CD8-positive, alpha-beta memory T cell (primary cell): ENCODE data around the gene COL13A1. TPM values are rescaled to one million over a fixed set of nuclear protein-coding genes. Genes with fewer than 3 reads are reported as not detected.

Experiments
- CTCF ChIA-PET: fragments of 350-600 bp; sonication (Branson Sonifier 250); formaldehyde crosslinking; loops from one replicate; lab custom pipeline; 2021; ENCODE audit warnings: antibody characterized with exemption; lab: Charles Lee
- POLR2A ChIA-PET: fragments of 350-600 bp; sonication (Branson Sonifier 250); formaldehyde crosslinking; loops from one replicate; lab custom pipeline; 2021; ENCODE audit warnings: antibody characterized with exemption; lab: Charles Lee
- DNase-seq, 5 donors: peaks; one replicate each; pipeline versions ENCODE4 v3.0.0 to v3.0.0-alpha.2; 2020 to 2022; ENCODE audit warnings: mixed read lengths in 1 of 5
- H3K27ac ChIP-seq: one replicate; pipeline ENCODE4 v1.7.0; 2013; ENCODE audit warnings: low read depth, mild to moderate bottlenecking, low read length, moderate library complexity
- H3K27me3 ChIP-seq: 2 replicates; pipeline ENCODE4 v1.7.0; 2013; ENCODE audit warnings: low read length, mild to moderate bottlenecking; ENCODE audit not compliant: insufficient read depth, poor library complexity, severe bottlenecking
- H3K36me3 ChIP-seq: 2 replicates; pipeline ENCODE4 v1.7.0; 2013; ENCODE audit warnings: mild to moderate bottlenecking, low read length, moderate library complexity; ENCODE audit not compliant: insufficient read depth
- H3K4me1 ChIP-seq: 2 replicates; pipeline ENCODE4 v1.7.0; 2013; ENCODE audit warnings: mild to moderate bottlenecking, low read length, moderate library complexity; ENCODE audit not compliant: insufficient read depth
- H3K4me3 ChIP-seq: 2 replicates; pipeline ENCODE4 v1.7.0; 2013; ENCODE audit warnings: mild to moderate bottlenecking, low read length
- H3K9me3 ChIP-seq: 2 replicates; pipeline ENCODE4 v1.7.0; 2013; ENCODE audit warnings: mild to moderate bottlenecking, low read length
- H3K27ac Mint-ChIP-seq, 8 donors: one replicate each; pipeline ENCODE4 v1.8.0; 2020 to 2021; ENCODE audit warnings: mixed read lengths in 8 of 8, mild to moderate bottlenecking in 6 of 8, inconsistent platforms in 3 of 8, moderate library complexity in 3 of 8
- H3K27me3 Mint-ChIP-seq, 2 donors: one replicate each; pipeline ENCODE4 v1.8.0; 2020 to 2021; ENCODE audit warnings: mixed read lengths in 2 of 2, mild to moderate bottlenecking in 1 of 2, moderate library complexity in 1 of 2
- H3K36me3 Mint-ChIP-seq, 3 donors: one replicate each; pipeline ENCODE4 v1.8.0; 2020 to 2021; ENCODE audit warnings: mixed read lengths in 3 of 3, inconsistent platforms in 1 of 3, mild to moderate bottlenecking in 1 of 3
- H3K4me1 Mint-ChIP-seq, 3 donors: one replicate each; pipeline ENCODE4 v1.8.0; 2020 to 2021; ENCODE audit warnings: mixed read lengths in 3 of 3, inconsistent platforms in 1 of 3, mild to moderate bottlenecking in 1 of 3
- H3K4me3 Mint-ChIP-seq, 7 donors: one replicate each; pipeline ENCODE4 v1.8.0; 2020 to 2021; ENCODE audit warnings: mixed read lengths in 7 of 7, mild to moderate bottlenecking in 6 of 7, moderate library complexity in 4 of 7, inconsistent platforms in 2 of 7
- H3K9me3 Mint-ChIP-seq, 5 donors: one replicate each; pipeline ENCODE4 v1.8.0; 2020 to 2022; ENCODE audit warnings: mixed read lengths in 5 of 5, mild to moderate bottlenecking in 3 of 5, moderate library complexity in 2 of 5, inconsistent platforms in 1 of 5
- polyA plus RNA-seq: library from polyadenylated mRNA; unstranded; fragments of 300-500 nt; fragmentation: Illumina TruSeq; gene quantifications from one replicate; pipeline ENCODE4 v1.2.3, GENCODE V29; 2021
- total RNA-seq, 2 experiments: library from RNA; stranded (reverse); gene quantifications; one replicate each; pipeline ENCODE4 v1.2.3, GENCODE V29; 2021

Gene COL13A1
- total and polyA plus RNA-seq, 3 experiments from 2014 or later, result not detected

DNA sequence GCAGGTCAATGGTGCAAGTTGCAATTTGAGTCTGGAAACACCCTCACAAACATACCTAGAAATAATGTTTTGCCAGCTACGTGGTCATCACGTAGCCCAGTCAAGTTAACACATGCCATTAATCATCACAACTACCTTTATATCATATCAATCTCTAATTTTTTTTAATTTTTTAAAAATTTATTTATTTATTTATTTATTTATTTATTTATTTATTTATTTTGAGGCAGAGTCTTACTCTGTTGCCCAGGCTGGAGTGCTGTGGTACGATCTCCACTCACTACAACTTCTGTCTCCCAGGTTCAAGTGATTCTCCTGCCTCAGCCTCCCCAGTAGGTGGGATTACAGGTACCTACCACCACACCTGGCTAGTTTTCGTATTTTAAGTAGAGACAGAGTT lies 198.6 kb downstream of the COL13A1 start:
- H3K27me3 Mint-ChIP-seq, result peaks cover 25 to 56% of the 10 kb centered on the region in 2 donors
- Histone ChIP-seq H3K27ac (no peak overlapping the region), H3K36me3 (no peaks in the 10 kb centered on the region), H3K27me3 (no peaks in the 10 kb centered on the region), H3K4me1 (no peaks in the 10 kb centered on the region), H3K9me3 (no peaks in the 10 kb centered on the region), H3K4me3 (no peak overlapping the region)
- no peak overlapping the region for H3K4me3 Mint-ChIP-seq
- H3K9me3 Mint-ChIP-seq, result peaks cover 0 to 4% (median 0%) of the 10 kb centered on the region in 5 donors
- H3K36me3 Mint-ChIP-seq, result no peaks in the 10 kb centered on the region
- no peaks in the 10 kb centered on the region for H3K4me1 Mint-ChIP-seq
- POLR2A ChIA-PET, result no interaction called here
- CTCF ChIA-PET, result no interaction called here
- no peak for DNase-seq
- no peak overlapping the region for H3K27ac Mint-ChIP-seq

GRCh38 chr10:70007116-70007820 lies 205.6 kb downstream of the COL13A1 start:
- ChIA-PET POLR2A (no interaction called here), CTCF (no interaction called here)
- Mint-ChIP-seq H3K27ac (no peak overlapping the region), H3K36me3 (peaks cover 0 to 6% (median 2%) of the 10 kb centered on the region in 3 donors), H3K9me3 (peaks cover 0 to 12% (median 7%) of the 10 kb centered on the region in 5 donors), H3K4me3 (no peak overlapping the region), H3K27me3 (peaks cover 36 to 80% of the 10 kb centered on the region in 2 donors), H3K4me1 (no peaks in the 10 kb centered on the region)
- DNase-seq, result no peak
- no peaks in the 10 kb centered on the region for H3K36me3 ChIP-seq
- H3K27me3 ChIP-seq, result no peaks in the 10 kb centered on the region
- no peak overlapping the region for H3K27ac ChIP-seq
- no peaks in the 10 kb centered on the region for H3K4me1 ChIP-seq
- H3K4me3 ChIP-seq, result no peak overlapping the region
- no peaks in the 10 kb centered on the region for H3K9me3 ChIP-seq

Other genes starting within 250 kb of the COL13A1 start
- not detected for gene NEUROG3, start 228.5 kb upstream of the COL13A1 start, total RNA-seq
- gene NEUROG3, start 228.5 kb upstream of the COL13A1 start, polyA plus RNA-seq, result 0.15 TPM
- 10 to 100 TPM; 10.6 to 10.8 TPM for gene FAM241B, start 171.7 kb upstream of the COL13A1 start, total RNA-seq
- 11.8 TPM for gene FAM241B, start 171.7 kb upstream of the COL13A1 start, polyA plus RNA-seq